ENCODE data around the gene NRXN2.
"Not testable (repeated sequence)": the region's sequence is repeated elsewhere in the genome, so short reads cannot be mapped to it uniquely, and the experiment has no call there.

Gene NRXN2

DNA sequence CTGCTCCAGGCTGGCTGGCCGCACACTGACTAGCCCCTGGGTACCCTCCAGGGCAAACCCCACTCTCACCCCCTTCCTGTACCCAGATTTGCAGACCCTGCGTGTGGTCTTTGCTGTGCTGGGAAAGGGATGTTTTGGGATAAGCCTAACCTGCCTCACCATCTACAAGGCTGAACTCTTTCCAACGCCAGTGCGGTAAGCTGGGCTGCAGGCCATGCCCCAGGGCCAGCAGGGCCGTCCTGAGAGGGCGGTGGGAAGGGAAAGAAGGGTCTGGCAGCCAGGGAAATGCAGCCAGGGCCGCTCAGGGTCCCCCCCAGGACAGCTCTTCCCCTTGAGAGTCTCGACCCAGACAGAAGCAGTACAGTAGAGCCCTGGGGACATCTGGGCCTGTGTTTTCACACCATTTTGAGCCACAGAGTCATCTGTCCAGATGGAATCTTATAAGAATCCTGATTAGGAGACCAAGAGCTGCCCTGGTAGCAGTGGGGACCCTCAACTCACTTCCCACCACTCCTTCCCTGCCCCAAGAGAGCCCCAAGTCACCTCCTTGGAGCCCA, 154.3 kb downstream of the NRXN2 start:
- H3K4me1 Mint-ChIP-seq (ENCODE audit: low read depth) = peaks cover 4% of the 10 kb centered on the region
- peaks cover 7% of the 10 kb centered on the region for H3K27me3 Mint-ChIP-seq
- no peaks in the 10 kb centered on the region for H3K36me3 Mint-ChIP-seq (ENCODE audit: low read depth)

GRCh38 chr11:64568041-64568571, 154.9 kb downstream of the NRXN2 start:
- Mint-ChIP-seq H3K27ac (no peak overlapping the region), H3K27me3 (peaks cover 7% of the 10 kb centered on the region), H3K36me3 (ENCODE audit: low read depth) (no peaks in the 10 kb centered on the region)

More for the DNA sequence above, 154.3 kb downstream of the NRXN2 start:
- DNase-seq = no peak
- H3K4me3 Mint-ChIP-seq = no peak overlapping the region
- no peaks in the 10 kb centered on the region for H3K9me3 Mint-ChIP-seq
- H3K27ac Mint-ChIP-seq = no peak overlapping the region

DNA sequence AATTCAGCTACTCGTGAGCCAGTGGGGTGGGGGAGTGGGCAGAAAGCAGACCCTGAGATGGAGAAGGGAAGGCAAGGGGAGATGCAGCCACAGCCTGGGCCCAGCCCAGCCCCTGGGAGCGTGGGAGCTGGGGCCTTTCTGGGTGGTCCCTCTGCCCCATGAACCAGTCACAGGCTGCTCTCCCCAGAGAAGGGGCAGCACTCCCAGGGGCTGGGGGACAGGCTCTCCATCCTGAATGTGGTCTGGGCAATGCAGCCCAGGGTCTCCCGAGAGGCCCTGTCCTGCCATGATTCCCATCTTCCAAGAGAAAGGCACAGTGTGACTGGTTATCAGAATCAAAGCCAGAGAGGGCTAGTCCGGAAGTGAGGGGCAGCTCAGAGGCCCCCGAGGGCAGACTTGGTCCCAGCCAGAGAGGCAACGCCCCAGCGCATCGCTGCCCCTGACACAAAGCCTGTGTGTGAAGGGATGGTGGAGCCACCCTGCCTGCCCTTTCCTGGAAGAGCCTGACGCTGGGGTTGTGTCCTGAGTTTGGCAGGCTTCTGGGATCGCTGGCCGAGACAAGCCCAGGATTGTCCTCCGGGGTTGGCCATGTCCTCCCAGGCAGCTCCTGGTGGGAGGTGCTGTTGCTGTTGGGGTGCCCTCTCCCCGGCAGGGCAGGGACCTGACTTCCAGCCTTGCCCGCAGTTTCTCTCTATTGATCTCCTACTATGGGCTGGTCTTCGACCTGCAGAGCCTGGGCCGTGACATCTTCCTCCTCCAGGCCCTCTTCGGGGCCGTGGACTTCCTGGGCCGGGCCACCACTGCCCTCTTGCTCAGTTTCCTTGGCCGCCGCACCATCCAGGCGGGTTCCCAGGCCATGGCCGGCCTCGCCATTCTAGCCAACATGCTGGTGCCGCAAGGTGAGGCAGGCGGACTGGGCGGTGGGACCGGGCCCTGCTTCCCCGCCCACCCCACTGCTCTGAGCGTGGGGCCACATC, 155.8 kb downstream of the NRXN2 start:
- DNase-seq = no peak
- Mint-ChIP-seq H3K4me3 (no peak overlapping the region), H3K4me1 (ENCODE audit: low read depth) (peaks cover 4% of the 10 kb centered on the region), H3K9me3 (no peaks in the 10 kb centered on the region), H3K27me3 (peaks cover under 1% of the 10 kb centered on the region), H3K27ac (no peak overlapping the region), H3K36me3 (ENCODE audit: low read depth) (no peaks in the 10 kb centered on the region)

More at GRCh38 chr11:64568041-64568571, 154.9 kb downstream of the NRXN2 start:
- no peak for DNase-seq
- Mint-ChIP-seq H3K4me1 (ENCODE audit: low read depth) (peaks cover 4% of the 10 kb centered on the region), H3K9me3 (no peaks in the 10 kb centered on the region), H3K4me3 (no peak overlapping the region)

DNA sequence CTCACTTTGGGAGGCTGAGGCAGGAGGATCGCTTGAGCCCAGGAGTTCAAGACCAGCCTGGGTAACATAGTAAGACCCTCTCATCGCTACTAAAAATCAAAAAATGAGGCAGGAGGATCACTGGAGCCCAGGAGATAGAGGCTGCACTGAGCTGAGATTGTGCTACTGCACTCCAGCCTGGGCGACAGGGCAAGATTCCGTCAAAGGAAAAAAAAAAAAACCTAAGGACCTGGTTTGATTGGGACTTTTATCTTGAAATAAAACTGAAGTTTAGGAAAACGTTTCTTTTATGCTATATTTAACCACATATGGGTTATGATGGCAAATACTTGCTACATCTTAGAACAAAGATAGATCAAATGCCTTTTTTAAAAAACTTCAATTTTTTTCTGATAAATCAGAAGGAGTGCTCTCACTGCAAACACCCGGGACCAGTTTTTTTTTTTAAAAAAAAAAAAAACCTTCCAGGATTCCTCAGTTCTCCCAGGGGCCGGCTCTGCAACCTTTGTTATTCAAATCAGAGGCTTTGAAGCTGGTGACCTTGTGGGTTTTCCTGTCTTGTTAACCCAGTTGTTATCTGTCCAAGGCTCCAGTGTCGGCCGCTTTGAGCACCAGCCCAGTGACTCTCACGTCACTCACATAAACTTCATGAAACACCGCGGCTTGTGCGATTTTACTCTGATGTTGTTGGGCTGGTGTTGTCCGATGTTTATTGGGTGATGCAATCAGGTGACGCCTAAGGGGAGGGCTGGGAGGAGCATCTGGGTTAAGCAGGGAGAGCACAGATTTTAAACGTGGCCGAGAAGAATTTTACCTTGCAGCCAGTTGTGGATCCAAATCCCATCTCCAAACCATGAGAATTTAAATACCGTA, 156.7 kb downstream of the NRXN2 start:
- no peaks in the 10 kb centered on the region for H3K36me3 Mint-ChIP-seq (ENCODE audit: low read depth)
- no peaks in the 10 kb centered on the region for H3K27me3 Mint-ChIP-seq
- no peak overlapping the region for H3K4me3 Mint-ChIP-seq
- H3K9me3 Mint-ChIP-seq = no peaks in the 10 kb centered on the region
- peak; percentile 37 for DNase-seq
- H3K4me1 Mint-ChIP-seq (ENCODE audit: low read depth) = peaks cover 4% of the 10 kb centered on the region
- peak overlapping the region; percentile 73 for H3K27ac Mint-ChIP-seq

- no peak overlapping the region for H3K4me3 Mint-ChIP-seq
- H3K27ac Mint-ChIP-seq = no peak overlapping the region
- H3K27me3 Mint-ChIP-seq = peaks cover 7% of the 10 kb centered on the region
- no peaks in the 10 kb centered on the region for H3K9me3 Mint-ChIP-seq
- no peaks in the 10 kb centered on the region for H3K36me3 Mint-ChIP-seq (ENCODE audit: low read depth)
- peaks cover 4% of the 10 kb centered on the region for H3K4me1 Mint-ChIP-seq (ENCODE audit: low read depth)
- DNase-seq = no peak
Measured at GRCh38 chr11:64564947-64565889, 157.8 kb downstream of the NRXN2 start.

GRCh38 chr11:64564419-64564818, 158.6 kb downstream of the NRXN2 start:
- Mint-ChIP-seq H3K4me3 (no peak overlapping the region), H3K4me1 (ENCODE audit: low read depth) (peaks cover 4% of the 10 kb centered on the region)

GRCh38 chr11:64563966-64564365, 159.0 kb downstream of the NRXN2 start:
- Mint-ChIP-seq H3K27me3 (peaks cover 7% of the 10 kb centered on the region), H3K4me1 (ENCODE audit: low read depth) (peaks cover 4% of the 10 kb centered on the region), H3K27ac (no peak overlapping the region), H3K36me3 (ENCODE audit: low read depth) (no peaks in the 10 kb centered on the region), H3K4me3 (no peak overlapping the region), H3K9me3 (no peaks in the 10 kb centered on the region)
- DNase-seq = no peak

More at GRCh38 chr11:64564419-64564818, 158.6 kb downstream of the NRXN2 start:
- peaks cover 7% of the 10 kb centered on the region for H3K27me3 Mint-ChIP-seq
- no peaks in the 10 kb centered on the region for H3K9me3 Mint-ChIP-seq
- H3K27ac Mint-ChIP-seq = no peak overlapping the region
- no peaks in the 10 kb centered on the region for H3K36me3 Mint-ChIP-seq (ENCODE audit: low read depth)
- no peak for DNase-seq

GRCh38 chr11:64562723-64563351, 160.2 kb downstream of the NRXN2 start:
- Mint-ChIP-seq H3K4me1 (ENCODE audit: low read depth) (peaks cover 4% of the 10 kb centered on the region), H3K4me3 (no peak overlapping the region), H3K9me3 (no peaks in the 10 kb centered on the region), H3K27ac (no peak overlapping the region), H3K36me3 (ENCODE audit: low read depth) (no peaks in the 10 kb centered on the region), H3K27me3 (peaks cover 7% of the 10 kb centered on the region)
- DNase-seq = no peak

GRCh38 chr11:64561984-64562722, 160.8 kb downstream of the NRXN2 start:
- Mint-ChIP-seq H3K27ac (no peak overlapping the region), H3K4me1 (ENCODE audit: low read depth) (peaks cover 4% of the 10 kb centered on the region), H3K9me3 (no peaks in the 10 kb centered on the region), H3K36me3 (ENCODE audit: low read depth) (no peaks in the 10 kb centered on the region), H3K27me3 (peaks cover 7% of the 10 kb centered on the region), H3K4me3 (no peak overlapping the region)
- DNase-seq = no peak

- H3K4me3 Mint-ChIP-seq = not testable (repeated sequence)
Measured at GRCh38 chr11:64561429-64561828, 161.6 kb downstream of the NRXN2 start.

DNA sequence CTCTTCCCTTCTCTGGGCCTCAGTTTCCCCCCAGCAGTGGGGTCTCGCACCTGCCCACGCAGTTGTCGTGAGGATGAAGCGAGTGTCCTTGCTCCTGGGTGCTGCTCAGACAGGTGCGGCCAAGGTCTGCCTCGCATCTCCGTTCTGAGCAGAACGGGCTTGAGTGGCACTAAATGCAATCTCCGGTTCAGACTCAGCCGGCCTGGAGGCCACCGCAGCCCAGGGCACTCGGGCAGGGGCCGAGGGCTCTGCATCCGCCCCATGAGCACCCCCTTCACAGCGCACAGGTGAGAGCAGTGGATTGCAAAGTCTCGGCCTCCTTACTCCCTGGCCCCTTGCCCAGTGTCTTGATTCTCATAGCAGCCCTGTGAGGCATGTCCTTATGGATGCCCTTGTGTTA, 162.1 kb downstream of the NRXN2 start:
- Mint-ChIP-seq H3K27ac (no peak overlapping the region), H3K9me3 (no peaks in the 10 kb centered on the region), H3K4me1 (ENCODE audit: low read depth) (no peaks in the 10 kb centered on the region), H3K4me3 (no peak overlapping the region), H3K27me3 (peaks cover 7% of the 10 kb centered on the region), H3K36me3 (ENCODE audit: low read depth) (no peaks in the 10 kb centered on the region)
- no peak for DNase-seq

More at GRCh38 chr11:64561429-64561828, 161.6 kb downstream of the NRXN2 start:
- H3K27me3 Mint-ChIP-seq; H3K36me3 Mint-ChIP-seq (ENCODE audit: low read depth); H3K9me3 Mint-ChIP-seq; H3K27ac Mint-ChIP-seq; H3K4me1 Mint-ChIP-seq (ENCODE audit: low read depth); DNase-seq: not testable (repeated sequence)

DNA sequence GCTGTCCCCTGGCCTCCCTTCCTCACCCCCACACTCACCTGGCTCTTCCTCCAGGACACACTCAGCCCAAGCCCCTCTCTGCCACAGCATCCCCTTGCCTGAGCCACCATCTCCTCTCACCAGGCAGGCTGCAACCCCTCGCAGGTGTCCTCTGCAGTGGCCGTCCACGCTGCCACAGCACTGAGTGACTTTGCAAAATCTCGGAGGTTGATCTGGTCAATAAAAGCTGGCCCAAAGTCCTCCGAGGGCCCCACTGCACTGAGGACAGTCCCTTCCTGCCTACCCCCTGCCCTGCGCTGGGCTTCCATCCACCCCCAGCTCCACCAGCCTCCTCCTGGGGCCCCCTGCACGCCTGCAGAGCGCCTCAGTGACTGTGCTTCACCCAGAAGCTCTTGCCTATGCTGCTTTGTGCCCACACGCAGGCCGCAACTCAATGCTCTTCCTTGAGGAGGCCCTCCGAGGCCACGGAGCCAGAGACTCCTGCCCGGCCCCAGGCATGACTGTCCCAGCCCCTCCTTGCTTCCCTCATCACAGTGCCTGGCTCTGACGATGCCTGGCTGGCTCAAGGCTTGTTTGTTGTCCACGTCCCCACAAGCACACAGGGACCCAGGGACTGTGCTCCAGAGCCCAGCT, 162.7 kb downstream of the NRXN2 start:
- Mint-ChIP-seq H3K4me3 (no peak overlapping the region), H3K4me1 (ENCODE audit: low read depth) (no peaks in the 10 kb centered on the region)
- DNase-seq = no peak

More for the DNA sequence above, 162.7 kb downstream of the NRXN2 start:
- H3K27me3 Mint-ChIP-seq = peaks cover 7% of the 10 kb centered on the region
- H3K9me3 Mint-ChIP-seq = no peaks in the 10 kb centered on the region
- H3K36me3 Mint-ChIP-seq (ENCODE audit: low read depth) = no peaks in the 10 kb centered on the region
- no peak overlapping the region for H3K27ac Mint-ChIP-seq

Data from activated T-cell treated with anti-CD3 and anti-CD28 coated beads, Interleukin-2, amount 50 U/mL, for 24 hours (primary cell).